Neural crest cell (in vitro differentiated cells): ENCODE results near the gene APBA2. TPM values are rescaled to one million over a fixed set of nuclear protein-coding genes. Genes with fewer than 3 reads are reported as not detected.

Experiments used
- DNase-seq: peaks from one replicate; pipeline ENCODE4 v3.0.0; 2021; ENCODE audit warnings: low read depth, mixed read lengths, low spot score
- H3K27ac Mint-ChIP-seq: one replicate; pipeline ENCODE4 v1.8.0; 2021; ENCODE audit warnings: mild to moderate bottlenecking, mixed read lengths; ENCODE audit not compliant: unreplicated experiment
- H3K27me3 Mint-ChIP-seq: 2 replicates; pipeline ENCODE4 v1.8.0; 2021; ENCODE audit warnings: low read depth, mild to moderate bottlenecking, mixed read lengths
- H3K36me3 Mint-ChIP-seq: 2 replicates; pipeline ENCODE4 v1.8.0; 2021; ENCODE audit warnings: low read depth, mild to moderate bottlenecking, mixed read lengths
- H3K4me1 Mint-ChIP-seq: 2 replicates; pipeline ENCODE4 v1.8.0; 2021; ENCODE audit warnings: mixed read lengths
- H3K4me3 Mint-ChIP-seq: one replicate; pipeline ENCODE4 v1.8.0; 2021; ENCODE audit warnings: mild to moderate bottlenecking, mixed read lengths
- H3K9me3 Mint-ChIP-seq: 2 replicates; pipeline ENCODE4 v1.8.0; 2021; ENCODE audit warnings: mixed read lengths
- total RNA-seq: library from RNA; stranded (reverse); gene quantifications from 2 replicates; pipeline ENCODE4 v1.2.1, GENCODE V29; 2021
- TF ChIP-seq, protein P1 (sequence below): fragments of 200-600 bp; sonication (generic); conservative IDR thresholded peaks from 2 replicates; pipeline ENCODE4 v1.5.0; 2021; ENCODE audit warnings: antibody characterized with exemption, mild to moderate bottlenecking

The APBA2 gene
- total RNA-seq, 1 donor from 2014 or later, result 79.9 TPM

DNA sequence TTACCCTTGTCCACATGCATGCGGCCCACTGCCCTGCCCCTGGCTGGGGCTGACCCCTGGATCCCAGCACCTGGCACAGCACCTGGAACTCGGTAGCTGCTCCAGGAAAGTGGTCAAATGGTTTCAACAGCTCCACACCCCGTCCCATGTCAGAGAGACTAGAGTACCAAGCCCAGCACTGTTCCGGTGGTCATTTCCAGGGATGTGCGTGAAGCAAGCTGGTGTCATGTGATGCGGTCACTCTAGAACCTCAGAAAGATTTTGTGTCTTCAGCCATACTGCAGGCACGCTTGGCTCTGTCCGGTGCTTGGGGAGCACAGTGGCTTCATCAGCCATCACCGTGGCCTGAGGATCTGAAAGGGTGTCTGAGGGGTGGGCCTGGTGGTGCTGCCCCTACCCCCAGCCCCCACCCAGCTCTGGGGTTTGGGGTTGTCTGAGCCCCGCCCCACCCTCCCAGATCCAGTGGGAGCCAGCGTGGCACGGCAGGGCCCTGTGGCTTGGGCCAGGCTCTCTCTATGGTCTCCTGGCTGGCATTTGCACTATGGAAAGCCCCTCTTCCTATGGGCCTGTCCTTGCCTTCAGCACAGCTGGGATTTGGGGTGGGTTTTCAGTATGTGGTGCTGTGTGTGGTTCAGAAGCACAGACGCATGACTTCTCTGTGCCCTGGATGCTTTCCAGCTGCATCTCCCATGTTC lies 15.3 kb downstream of the APBA2 start:
- H3K27ac Mint-ChIP-seq, result peak overlapping the region; percentile 35

DNA sequence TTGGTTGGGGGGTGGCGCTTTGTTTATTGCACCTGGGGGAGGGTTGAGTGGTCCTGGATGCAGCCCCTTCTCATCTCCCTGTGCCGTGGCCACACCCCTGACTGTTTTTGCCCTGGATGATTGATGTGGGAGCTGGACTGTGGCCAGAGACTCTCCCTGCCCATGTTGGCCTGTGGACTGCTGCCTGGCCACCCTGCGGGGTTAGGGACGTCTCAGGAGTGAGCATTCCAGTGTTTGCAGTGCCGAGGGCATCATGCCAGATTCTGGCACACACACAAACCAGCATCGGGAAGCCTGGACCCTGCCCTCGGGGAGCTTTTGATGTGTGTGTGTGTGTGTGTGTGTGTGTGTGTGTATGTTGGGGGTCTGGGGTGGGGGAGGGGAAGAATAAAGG lies 15.8 kb downstream of the APBA2 start:
- Mint-ChIP-seq H3K36me3 (peaks cover 16% of the 10 kb centered on the region), H3K4me1 (peaks cover 39% of the 10 kb centered on the region), H3K4me3 (no peak overlapping the region), H3K27me3 (no peaks in the 10 kb centered on the region), H3K9me3 (no peaks in the 10 kb centered on the region), H3K27ac (no peak overlapping the region)
- TF ChIP-seq, protein P1, sequence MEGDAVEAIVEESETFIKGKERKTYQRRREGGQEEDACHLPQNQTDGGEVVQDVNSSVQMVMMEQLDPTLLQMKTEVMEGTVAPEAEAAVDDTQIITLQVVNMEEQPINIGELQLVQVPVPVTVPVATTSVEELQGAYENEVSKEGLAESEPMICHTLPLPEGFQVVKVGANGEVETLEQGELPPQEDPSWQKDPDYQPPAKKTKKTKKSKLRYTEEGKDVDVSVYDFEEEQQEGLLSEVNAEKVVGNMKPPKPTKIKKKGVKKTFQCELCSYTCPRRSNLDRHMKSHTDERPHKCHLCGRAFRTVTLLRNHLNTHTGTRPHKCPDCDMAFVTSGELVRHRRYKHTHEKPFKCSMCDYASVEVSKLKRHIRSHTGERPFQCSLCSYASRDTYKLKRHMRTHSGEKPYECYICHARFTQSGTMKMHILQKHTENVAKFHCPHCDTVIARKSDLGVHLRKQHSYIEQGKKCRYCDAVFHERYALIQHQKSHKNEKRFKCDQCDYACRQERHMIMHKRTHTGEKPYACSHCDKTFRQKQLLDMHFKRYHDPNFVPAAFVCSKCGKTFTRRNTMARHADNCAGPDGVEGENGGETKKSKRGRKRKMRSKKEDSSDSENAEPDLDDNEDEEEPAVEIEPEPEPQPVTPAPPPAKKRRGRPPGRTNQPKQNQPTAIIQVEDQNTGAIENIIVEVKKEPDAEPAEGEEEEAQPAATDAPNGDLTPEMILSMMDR, result no peak
- DNase-seq, result no peak

More for the DNA sequence above, 15.3 kb downstream of the APBA2 start:
- Mint-ChIP-seq H3K27me3 (no peaks in the 10 kb centered on the region), H3K4me1 (peaks cover 39% of the 10 kb centered on the region), H3K4me3 (no peak overlapping the region), H3K36me3 (peaks cover 17% of the 10 kb centered on the region), H3K9me3 (no peaks in the 10 kb centered on the region)
- TF ChIP-seq, protein P1, result no peak
- no peak for DNase-seq

DNA sequence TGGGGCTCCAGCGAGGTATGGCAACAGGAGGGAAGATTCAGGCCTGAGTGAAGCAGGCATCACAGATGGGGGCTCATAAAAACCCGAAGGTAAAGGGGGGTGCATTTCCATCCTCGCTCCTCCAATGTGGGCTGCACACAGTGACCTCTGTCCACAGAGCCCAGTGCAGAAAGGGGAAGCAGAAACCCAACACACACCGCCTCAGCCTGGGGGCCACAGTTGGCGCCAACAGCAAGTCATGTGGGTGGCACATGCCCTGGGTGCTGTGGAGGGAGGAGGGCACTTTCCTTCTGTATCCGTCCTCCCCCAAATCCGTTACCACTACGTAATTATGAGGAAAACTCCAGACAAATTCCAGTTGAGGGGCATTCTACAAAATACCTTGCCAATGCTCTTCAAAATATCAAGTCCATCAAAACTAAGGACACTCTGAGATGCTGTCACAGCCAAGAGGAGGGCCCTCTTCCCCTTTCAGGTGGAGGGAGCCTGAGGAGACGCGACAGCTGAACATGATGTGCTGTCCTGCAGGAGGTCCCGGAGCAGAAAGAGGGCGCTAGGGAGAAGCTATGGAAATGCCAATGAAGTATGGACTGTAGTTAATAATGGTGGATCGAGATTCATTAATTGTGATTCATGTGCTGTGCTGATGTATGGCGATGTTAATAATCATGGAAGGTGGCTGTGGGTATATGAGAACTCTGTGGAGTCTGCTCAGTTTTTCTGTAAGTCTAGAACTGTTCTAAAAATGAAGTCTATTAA lies 16.4 kb downstream of the APBA2 start:
- Mint-ChIP-seq H3K27me3 (no peaks in the 10 kb centered on the region), H3K4me3 (no peak overlapping the region), H3K4me1 (peaks cover 41% of the 10 kb centered on the region), H3K9me3 (no peaks in the 10 kb centered on the region), H3K27ac (no peak overlapping the region), H3K36me3 (peaks cover 11% of the 10 kb centered on the region)
- TF ChIP-seq, protein P1, result peak; percentile 30
- no peak for DNase-seq

DNA sequence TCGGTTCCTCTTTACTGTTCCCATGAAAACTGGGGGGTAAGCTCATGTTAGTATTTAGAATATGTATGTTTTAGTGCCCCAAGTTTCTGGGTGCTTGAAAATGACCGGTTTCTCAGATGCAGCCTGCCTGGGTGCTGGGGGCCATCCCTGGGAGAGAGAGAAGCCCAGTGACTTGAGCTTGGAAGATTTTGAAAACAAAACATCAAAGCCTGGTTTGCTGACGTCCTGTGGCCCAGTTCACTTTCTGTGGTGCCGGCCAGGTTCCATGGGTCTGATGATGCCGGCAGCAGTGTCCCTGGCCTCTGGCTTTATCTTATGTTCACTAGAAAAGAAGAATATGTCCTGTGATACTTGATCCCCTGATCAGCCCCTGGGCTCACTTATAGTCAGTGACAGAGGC lies 17.1 kb downstream of the APBA2 start:
- H3K4me3 Mint-ChIP-seq, result no peak overlapping the region
- peaks cover 41% of the 10 kb centered on the region for H3K4me1 Mint-ChIP-seq
- H3K27me3 Mint-ChIP-seq, result no peaks in the 10 kb centered on the region
- no peak overlapping the region for H3K27ac Mint-ChIP-seq
- H3K9me3 Mint-ChIP-seq, result no peaks in the 10 kb centered on the region
- DNase-seq, result no peak
- TF ChIP-seq, protein P1, result no peak
- H3K36me3 Mint-ChIP-seq, result peaks cover 11% of the 10 kb centered on the region

DNA sequence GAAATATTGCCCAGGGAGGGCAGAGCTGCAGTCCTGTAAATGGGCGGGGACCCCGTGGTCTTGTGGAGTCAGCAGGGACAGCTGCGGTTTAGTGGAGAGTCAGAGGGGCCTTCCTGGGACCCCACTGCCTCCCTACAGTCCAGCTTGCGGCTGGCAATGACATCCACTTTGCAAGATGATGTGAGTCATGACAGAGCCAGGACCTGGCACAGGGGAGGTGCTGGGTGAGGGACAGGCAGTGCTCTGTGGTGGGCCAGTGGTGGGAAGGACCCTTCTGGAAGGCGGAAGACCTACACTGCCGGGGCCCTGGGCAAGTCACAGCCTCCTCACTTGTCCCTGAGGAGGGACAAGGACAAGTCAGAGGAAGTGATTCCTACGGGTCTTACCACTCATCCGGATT lies 17.8 kb downstream of the APBA2 start:
- H3K4me3 Mint-ChIP-seq, result no peak overlapping the region
- H3K36me3 Mint-ChIP-seq, result peaks cover 9% of the 10 kb centered on the region
- H3K4me1 Mint-ChIP-seq, result peaks cover 39% of the 10 kb centered on the region
- TF ChIP-seq, protein P1, result no peak
- no peaks in the 10 kb centered on the region for H3K27me3 Mint-ChIP-seq
- H3K9me3 Mint-ChIP-seq, result no peaks in the 10 kb centered on the region
- no peak overlapping the region for H3K27ac Mint-ChIP-seq
- DNase-seq, result no peak
